Activated CD8-positive, alpha-beta memory T cell treated with anti-CD3 and anti-CD28 coated beads for 36 hours (primary cell): Measurements from ENCODE around the gene GNMT. TPM values are rescaled to one million over a fixed set of nuclear protein-coding genes. Genes with fewer than 3 reads are reported as not detected.
"Not testable (repeated sequence)": the region's sequence is repeated elsewhere in the genome, so short reads cannot be mapped to it uniquely, and the experiment has no call there.

Source experiments
- CTCF ChIA-PET: fragments of 350-600 bp; sonication (Branson Sonifier 250); formaldehyde crosslinking; loops from one replicate; lab custom pipeline; 2021; ENCODE audit warnings: antibody characterized with exemption; lab: Charles Lee
- POLR2A ChIA-PET: fragments of 350-600 bp; sonication (Branson Sonifier 250); formaldehyde crosslinking; loops from one replicate; lab custom pipeline; 2021; ENCODE audit warnings: antibody characterized with exemption; lab: Charles Lee
- total RNA-seq, 2 experiments: library from RNA; stranded (reverse); gene quantifications; one replicate each; pipeline ENCODE4 v1.2.3, GENCODE V29; 2021

Gene GNMT
- total RNA-seq, 2 experiments from 2014 or later, result 0.23 to 0.59 TPM

GRCh38 chr6:42988486-42989020 is 28.0 kb downstream of the GNMT start:
- ChIA-PET POLR2A (no interaction called here), CTCF (interaction anchor here (1.5 kb wide), 1 partner anchor 241 kb away, joined by 5 read pairs; the partner anchor contains the start of gene DNPH1)

- ChIA-PET CTCF (no interaction called here), POLR2A (interaction anchor here (1.3 kb wide), 1 partner anchor 17 kb away, joined by 4 read pairs; no protein-coding TSS in a partner anchor)
Observed at GRCh38 chr6:42989923-42990322, 29.4 kb downstream of the GNMT start.

DNA sequence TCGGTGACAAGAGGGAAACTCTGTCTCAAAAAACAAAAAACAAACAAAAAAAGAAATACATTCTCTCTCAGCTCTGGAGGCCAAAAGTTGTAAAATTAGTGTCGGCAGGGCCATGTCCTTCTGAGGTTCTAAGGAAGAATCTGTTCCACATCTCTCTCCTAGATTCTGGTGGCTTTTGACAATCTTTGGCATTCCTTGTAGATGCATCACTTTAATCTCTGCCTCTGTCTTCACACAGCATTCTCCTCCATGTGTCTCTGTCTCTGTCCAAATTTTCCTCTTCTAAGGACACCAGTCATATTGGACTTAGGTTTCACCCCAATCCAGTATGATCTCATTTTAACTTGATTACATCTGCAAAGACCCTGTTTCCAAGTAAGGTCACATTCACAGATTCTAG is 32.9 kb downstream of the GNMT start:
- ChIA-PET CTCF (no interaction called here), POLR2A (interaction anchor here (0.6 kb wide), 1 partner anchor 171 kb away, joined by 8 read pairs; no protein-coding TSS in a partner anchor)

DNA sequence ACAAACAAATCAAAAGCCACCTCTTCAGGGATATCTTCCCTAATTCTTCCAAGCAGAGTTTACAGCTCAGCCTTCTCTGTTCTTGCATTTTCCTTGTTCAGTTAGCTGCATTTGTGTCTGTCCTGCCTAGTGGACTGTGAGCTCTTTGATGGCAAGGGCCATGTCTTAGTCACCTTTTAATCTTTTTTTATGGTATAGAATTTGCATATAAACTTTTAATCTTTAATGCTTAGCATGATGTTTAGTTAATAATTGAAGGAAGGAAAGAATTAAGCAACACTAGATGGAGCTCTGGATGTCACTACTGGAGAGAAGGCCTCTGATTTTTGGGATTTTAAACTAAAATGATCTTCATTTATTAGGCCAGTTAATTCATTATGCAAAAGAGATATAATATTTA is 36.0 kb downstream of the GNMT start:
- ChIA-PET POLR2A (no interaction called here), CTCF (no interaction called here)

DNA sequence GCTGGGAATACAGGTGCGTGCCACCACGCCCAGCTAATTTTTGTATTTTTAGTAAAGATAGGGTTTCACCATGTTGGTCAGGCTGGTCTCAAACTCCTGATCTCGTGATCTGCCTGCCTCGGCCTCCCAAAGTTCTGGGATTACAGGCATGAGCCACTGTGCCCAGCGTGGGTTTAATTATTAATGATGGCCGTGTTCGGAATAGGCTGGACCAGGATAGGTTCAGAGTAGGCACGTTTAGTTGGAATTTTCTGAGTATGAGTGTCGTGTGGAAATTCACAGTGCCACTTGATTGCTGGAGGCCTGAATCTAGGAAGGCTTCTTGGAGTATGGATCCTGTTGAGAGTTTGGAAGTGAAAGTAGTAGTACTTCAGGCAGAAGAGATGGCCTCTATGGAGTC is 37.7 kb downstream of the GNMT start:
- POLR2A ChIA-PET, CTCF ChIA-PET: not testable (repeated sequence)

GRCh38 chr6:43001843-43002242 is 41.3 kb downstream of the GNMT start:
- ChIA-PET POLR2A (no interaction called here), CTCF (interaction anchor here (0.8 kb wide), 1 partner anchor 57 kb away, joined by 3 read pairs; the partner anchor contains the start of genes KLC4 and MRPL2)

- POLR2A ChIA-PET, result interaction anchor here (1.3 kb wide), 1 partner anchor 23 kb away, joined by 3 read pairs; no protein-coding TSS in a partner anchor
- CTCF ChIA-PET, result no interaction called here
Observed at GRCh38 chr6:43005844-43006243, 45.3 kb downstream of the GNMT start.

- CTCF ChIA-PET, result no interaction called here
- POLR2A ChIA-PET, result interaction anchor here (1.3 kb wide), 1 partner anchor 23 kb away, joined by 3 read pairs; no protein-coding TSS in a partner anchor
Observed at GRCh38 chr6:43006251-43006650, 45.7 kb downstream of the GNMT start.

DNA sequence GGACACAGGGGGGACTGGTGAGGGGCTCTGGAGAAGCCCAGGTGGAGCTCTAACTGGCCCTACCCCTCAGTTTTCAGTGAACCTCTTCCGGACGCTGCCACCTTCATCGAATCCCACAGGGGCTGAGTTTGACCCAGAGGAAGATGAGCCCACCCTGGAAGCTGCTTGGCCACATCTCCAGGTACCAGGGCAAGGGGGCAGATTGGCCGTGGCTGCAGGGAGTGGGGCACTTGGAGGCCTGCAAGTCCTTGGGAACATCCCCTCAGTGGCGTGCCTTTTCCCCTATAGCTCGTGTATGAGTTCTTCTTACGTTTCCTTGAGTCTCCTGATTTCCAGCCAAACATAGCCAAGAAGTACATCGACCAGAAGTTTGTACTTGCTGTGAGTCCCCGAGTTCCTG is 46.6 kb downstream of the GNMT start:
- ChIA-PET POLR2A (interaction anchor here (0.8 kb wide), 1 partner anchor 17 kb away, joined by 4 read pairs; no protein-coding TSS in a partner anchor), CTCF (no interaction called here)

DNA sequence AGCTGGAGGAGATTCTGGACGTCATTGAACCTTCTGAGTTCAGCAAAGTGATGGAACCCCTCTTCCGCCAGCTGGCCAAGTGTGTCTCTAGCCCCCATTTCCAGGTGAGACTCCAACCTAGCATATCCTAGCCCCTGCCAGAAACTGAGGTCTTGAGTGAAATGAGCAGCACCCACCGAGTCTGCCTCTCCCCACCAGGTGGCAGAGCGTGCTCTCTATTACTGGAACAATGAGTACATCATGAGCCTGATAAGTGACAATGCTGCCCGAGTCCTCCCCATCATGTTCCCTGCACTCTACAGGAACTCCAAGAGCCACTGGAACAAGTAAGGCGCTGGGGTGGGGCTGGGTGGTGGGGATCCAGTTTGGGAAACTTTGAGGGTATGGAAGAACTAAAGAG is 48.6 kb downstream of the GNMT start:
- CTCF ChIA-PET, result interaction anchor here (1.0 kb wide), 1 partner anchor 17 kb away, joined by 4 read pairs; no protein-coding TSS in a partner anchor
- POLR2A ChIA-PET, result no interaction called here

DNA sequence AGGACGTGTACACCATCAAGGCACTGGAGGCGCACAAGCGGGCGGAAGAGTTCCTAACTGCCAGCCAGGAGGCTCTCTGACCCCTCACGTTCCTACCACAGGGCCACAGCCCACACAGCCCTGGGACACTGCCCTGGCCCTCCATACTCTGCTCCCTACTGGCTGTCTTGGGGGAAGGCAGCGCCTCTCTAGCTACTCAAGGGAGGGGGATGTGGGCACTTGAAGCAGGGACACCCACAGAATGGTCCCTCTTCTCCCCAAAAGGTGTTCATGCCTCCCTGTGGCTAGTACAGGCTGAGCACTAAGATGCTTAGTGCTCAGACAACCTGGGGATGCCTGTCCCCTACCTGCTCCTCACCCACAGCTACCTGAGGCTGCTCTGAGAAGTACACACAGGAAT is 50.7 kb downstream of the GNMT start:
- ChIA-PET POLR2A (no interaction called here), CTCF (interaction anchor here (1.5 kb wide), 1 partner anchor 133 kb away, joined by 5 read pairs; no protein-coding TSS in a partner anchor)

GRCh38 chr6:43012364-43012763 is 51.8 kb downstream of the GNMT start:
- ChIA-PET CTCF (no interaction called here), POLR2A (interaction anchor here (0.5 to 4.1 kb wide), 5 partner anchors 9 to 42 kb away, joined by 3 to 13 read pairs (median 8); partner anchors contain the start of genes PEX6 and PPP2R5D)

GRCh38 chr6:43013097-43013842 is 52.7 kb downstream of the GNMT start:
- POLR2A ChIA-PET, result interaction anchor here (0.5 to 4.1 kb wide), 12 partner anchors 9 to 200 kb away, joined by 3 to 13 read pairs (median 4); partner anchors contain the start of genes CNPY3, CUL7, MRPL2 and PEX6
- CTCF ChIA-PET, result interaction anchor here (0.6 to 1.7 kb wide), 3 partner anchors 19 to 130 kb away, joined by 3 to 6 read pairs (median 5); no protein-coding TSS in a partner anchor

Other genes starting within 250 kb of the GNMT start
- gene PRPH2, start 238.2 kb upstream of the GNMT start, total RNA-seq, result under 1 TPM in 1 of 2 experiments, not detected in 1; 0.06 TPM
- 10 to 100 TPM; 17.3 to 17.6 TPM for gene TBCC, start 214.7 kb upstream of the GNMT start, total RNA-seq
- gene BICRAL, start 178.7 kb upstream of the GNMT start, total RNA-seq, result 10 to 100 TPM; 12.1 to 12.6 TPM
- gene RPL7L1, start 81.1 kb upstream of the GNMT start, total RNA-seq, result 100 to 1,000 TPM; 205 to 206 TPM
- gene PTCRA, start 44.7 kb upstream of the GNMT start, total RNA-seq, result not detected
- 10 to 100 TPM; 48.8 to 50.2 TPM for gene CNPY3, start 31.3 kb upstream of the GNMT start, total RNA-seq
- 10 to 100 TPM; 18.9 to 19.4 TPM for gene PEX6, start 18.4 kb downstream of the GNMT start, total RNA-seq
- 10 to 100 TPM; 50.3 to 52.1 TPM for gene PPP2R5D, start 23.8 kb downstream of the GNMT start, total RNA-seq
- gene MEA1, start 53.2 kb downstream of the GNMT start, total RNA-seq, result 100 to 1,000 TPM; 105 to 109 TPM
- gene KLHDC3, start 53.5 kb downstream of the GNMT start, total RNA-seq, result 10 to 100 TPM; 71.1 to 71.4 TPM
- 100 to 1,000 TPM; 101 to 103 TPM for gene RRP36, start 60.9 kb downstream of the GNMT start, total RNA-seq
- 10 to 100 TPM; 11.6 to 11.7 TPM for gene CUL7, start 93.1 kb downstream of the GNMT start, total RNA-seq
- gene MRPL2, start 98.7 kb downstream of the GNMT start, total RNA-seq, result 100 to 1,000 TPM in 1 of 2 experiments, 10 to 100 TPM in 1; 97.2 to 108 TPM
- 1 to 10 TPM; 7.4 to 8.2 TPM for gene KLC4, start 98.9 kb downstream of the GNMT start, total RNA-seq
- gene PTK7, start 115.6 kb downstream of the GNMT start, total RNA-seq, result 1 to 10 TPM; 1.2 to 1.6 TPM
- 10 to 100 TPM; 52.0 to 54.2 TPM for gene SRF, start 210.5 kb downstream of the GNMT start, total RNA-seq
- gene CUL9, start 221.4 kb downstream of the GNMT start, total RNA-seq, result 10 to 100 TPM; 32.9 to 34.9 TPM